IPS-18c (cell line): ENCODE measurements around the gene INO80.

Source experiments
- H3K4me3 ChIP-seq: 2 replicates; pipeline ENCODE4 v1.7.0; 2013; ENCODE audit warnings: low read depth, mild to moderate bottlenecking, low read length, moderate library complexity; ENCODE audit not compliant: insufficient read depth
- H3K9me3 ChIP-seq: one replicate; pipeline ENCODE4 v1.6.1; 2013; ENCODE audit warnings: mild to moderate bottlenecking, low read length, moderate library complexity; ENCODE audit not compliant: control insufficient read depth, insufficient read depth

INO80 gene

DNA sequence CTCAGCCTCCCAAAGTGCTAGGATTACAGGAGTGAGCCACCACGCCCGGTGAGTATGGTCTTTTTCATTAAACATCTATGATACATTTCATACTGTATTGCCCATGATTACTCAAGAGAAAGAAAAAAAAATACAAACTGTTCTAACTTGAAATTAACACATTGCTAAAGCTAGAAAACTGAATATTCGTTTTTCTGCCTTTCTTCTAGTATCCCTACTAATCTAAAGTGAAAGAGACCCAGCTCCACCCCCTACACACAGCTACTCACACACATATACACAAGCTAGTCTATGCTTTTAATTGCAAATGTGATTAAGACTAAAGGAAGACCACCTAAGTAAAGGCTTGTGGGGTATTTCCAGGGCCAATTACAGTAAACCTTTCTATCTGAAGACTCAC, 43.1 kb downstream of the INO80 start:
- Histone ChIP-seq H3K4me3 (no peak overlapping the region), H3K9me3 (peaks cover 2% of the 10 kb centered on the region)

GRCh38 chr15:41072013-41072412, 44.1 kb downstream of the INO80 start:
- Histone ChIP-seq H3K9me3 (peaks cover 2% of the 10 kb centered on the region), H3K4me3 (no peak overlapping the region)

GRCh38 chr15:41066516-41066915, 49.6 kb downstream of the INO80 start:
- H3K9me3 ChIP-seq = peaks cover 5% of the 10 kb centered on the region
- no peak overlapping the region for H3K4me3 ChIP-seq

- H3K9me3 ChIP-seq = peaks cover 5% of the 10 kb centered on the region
These were observed 54.4 kb downstream of the INO80 start for GRCh38 chr15:41061667-41062066.

DNA sequence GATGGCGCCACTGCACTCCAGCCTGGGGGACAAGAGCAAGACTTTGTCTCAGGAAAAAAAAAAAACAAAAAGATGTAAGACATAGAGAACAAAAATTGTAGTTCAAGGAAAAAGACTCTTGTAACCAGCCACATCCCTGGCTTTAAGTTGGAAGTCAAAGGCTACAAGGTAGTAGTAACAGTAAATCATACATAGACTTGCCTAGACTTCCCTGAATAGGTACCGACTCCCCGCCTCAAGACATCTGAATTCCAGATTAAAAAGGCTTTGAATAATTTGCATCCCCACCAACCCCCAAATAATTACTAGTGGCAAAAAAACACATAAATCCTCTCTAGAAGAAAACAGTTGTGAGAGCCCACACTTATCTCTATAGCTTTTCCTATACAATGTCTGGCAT, 55.6 kb downstream of the INO80 start:
- H3K4me3 ChIP-seq = no peak overlapping the region
- peaks cover 5% of the 10 kb centered on the region for H3K9me3 ChIP-seq

More at GRCh38 chr15:41061667-41062066, 54.4 kb downstream of the INO80 start:
- H3K4me3 ChIP-seq = no peak overlapping the region

- H3K9me3 ChIP-seq = no peaks in the 10 kb centered on the region
- H3K4me3 ChIP-seq = no peak overlapping the region
These were observed 59.3 kb downstream of the INO80 start for GRCh38 chr15:41056810-41057209.

GRCh38 chr15:41055706-41056105, 60.4 kb downstream of the INO80 start:
- no peak overlapping the region for H3K4me3 ChIP-seq

GRCh38 chr15:41051139-41051538, 64.9 kb downstream of the INO80 start:
- Histone ChIP-seq H3K9me3 (no peaks in the 10 kb centered on the region), H3K4me3 (no peak overlapping the region)

More at GRCh38 chr15:41055706-41056105, 60.4 kb downstream of the INO80 start:
- no peaks in the 10 kb centered on the region for H3K9me3 ChIP-seq

DNA sequence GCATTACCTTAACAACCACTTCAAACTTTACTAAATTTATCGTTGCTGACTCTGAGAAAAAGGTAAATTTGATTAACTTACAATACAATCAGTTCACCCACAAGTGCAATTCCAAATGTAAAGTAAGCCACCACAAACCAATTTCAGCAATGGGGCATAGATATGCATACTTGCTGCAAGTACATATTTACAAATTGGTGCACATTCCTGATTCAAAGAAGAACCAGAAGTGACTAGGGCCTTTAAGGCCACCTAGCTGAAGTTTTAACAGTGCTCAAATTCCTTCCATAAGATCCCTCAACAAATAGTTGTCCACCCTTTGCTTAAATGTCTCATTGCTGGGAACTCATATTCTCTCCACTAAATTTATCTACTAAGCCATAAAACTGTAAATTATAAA, 67.2 kb downstream of the INO80 start:
- H3K4me3 ChIP-seq = no peak overlapping the region
- no peaks in the 10 kb centered on the region for H3K9me3 ChIP-seq

DNA sequence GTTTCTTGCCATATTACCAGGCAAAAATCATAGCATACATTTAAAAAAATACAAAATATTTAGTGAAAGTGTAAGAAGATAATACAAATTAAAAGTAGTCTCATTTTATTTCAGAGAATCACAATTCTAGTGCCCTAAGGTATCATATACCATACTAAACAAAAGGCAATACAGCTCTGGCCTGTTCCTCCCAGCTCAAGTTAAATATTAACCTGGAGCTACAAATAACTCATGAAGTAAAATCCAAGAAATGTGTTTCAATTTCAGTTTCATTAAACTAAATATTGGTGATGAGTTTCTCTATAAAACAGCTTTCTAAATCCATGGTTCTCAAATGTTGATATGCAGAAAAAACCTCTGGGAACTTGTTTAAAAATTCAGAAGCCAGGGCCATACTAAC, 67.7 kb downstream of the INO80 start:
- Histone ChIP-seq H3K9me3 (no peaks in the 10 kb centered on the region), H3K4me3 (no peak overlapping the region)

GRCh38 chr15:41047474-41047873, 68.6 kb downstream of the INO80 start:
- Histone ChIP-seq H3K4me3 (no peak overlapping the region), H3K9me3 (no peaks in the 10 kb centered on the region)

GRCh38 chr15:41043276-41043951, 72.7 kb downstream of the INO80 start:
- no peak overlapping the region for H3K4me3 ChIP-seq
- no peaks in the 10 kb centered on the region for H3K9me3 ChIP-seq

- H3K9me3 ChIP-seq = peaks cover 2% of the 10 kb centered on the region
- no peak overlapping the region for H3K4me3 ChIP-seq
These were observed 73.2 kb downstream of the INO80 start for GRCh38 chr15:41042851-41043250.

- H3K4me3 ChIP-seq = no peak overlapping the region
- H3K9me3 ChIP-seq = peaks cover 2% of the 10 kb centered on the region
These were observed 77.0 kb downstream of the INO80 start for GRCh38 chr15:41039121-41039520.

DNA sequence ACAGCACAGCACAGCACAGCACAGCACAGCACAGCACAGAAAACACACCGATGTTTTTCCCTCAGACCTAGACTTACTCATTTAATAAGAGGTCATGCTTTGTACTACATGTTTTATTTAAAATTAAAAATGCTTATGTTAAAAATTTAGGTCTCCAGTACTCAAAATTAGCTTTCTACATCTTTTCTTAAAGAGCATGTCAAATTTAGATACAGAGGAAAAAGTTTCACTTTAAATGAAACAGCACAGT, 84.1 kb downstream of the INO80 start:
- no peak overlapping the region for H3K4me3 ChIP-seq
- H3K9me3 ChIP-seq = no peaks in the 10 kb centered on the region

DNA sequence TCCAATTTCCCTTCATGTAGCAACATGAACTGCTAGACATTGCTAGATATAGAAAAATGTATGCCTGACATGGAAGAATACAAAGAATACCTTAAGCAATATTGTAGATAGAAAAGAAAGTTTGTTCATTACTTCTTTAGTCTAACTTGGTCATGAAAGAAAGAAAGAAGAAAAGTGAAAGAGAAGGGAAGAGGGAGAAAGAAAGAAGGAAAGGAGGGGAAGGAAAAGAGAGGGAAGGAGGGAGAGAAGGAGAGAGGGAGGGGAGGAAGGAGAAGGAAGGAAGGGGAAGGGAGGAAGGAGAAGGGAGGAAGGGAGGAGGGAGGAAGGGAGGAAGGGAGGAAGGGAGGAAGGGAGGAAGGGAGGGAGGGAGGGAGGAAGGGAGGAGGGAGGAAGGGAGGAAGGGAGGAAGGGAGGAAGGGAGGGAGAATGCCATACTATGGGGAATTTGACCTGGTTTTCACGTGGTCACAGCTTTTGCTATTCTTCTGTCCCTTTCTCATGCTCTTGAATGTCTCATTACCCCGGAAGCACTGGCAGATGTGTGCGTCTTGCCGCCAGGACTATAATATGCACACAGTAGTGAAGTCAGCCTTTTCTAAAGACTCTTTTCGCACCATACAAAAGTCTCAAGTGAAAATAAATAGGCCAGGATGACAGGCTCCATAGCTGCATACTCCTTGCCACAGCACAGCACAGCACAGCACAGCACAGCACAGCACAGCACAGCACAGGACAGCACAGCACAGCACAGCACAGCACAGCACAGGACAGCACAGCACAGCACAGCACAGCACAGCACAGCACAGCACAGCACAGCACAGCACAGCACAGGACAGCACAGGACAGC, 84.6 kb downstream of the INO80 start:
- Histone ChIP-seq H3K9me3 (no peaks in the 10 kb centered on the region), H3K4me3 (no peak overlapping the region)

GRCh38 chr15:41028853-41029252, 87.2 kb downstream of the INO80 start:
- H3K9me3 ChIP-seq = no peaks in the 10 kb centered on the region
- no peak overlapping the region for H3K4me3 ChIP-seq

DNA sequence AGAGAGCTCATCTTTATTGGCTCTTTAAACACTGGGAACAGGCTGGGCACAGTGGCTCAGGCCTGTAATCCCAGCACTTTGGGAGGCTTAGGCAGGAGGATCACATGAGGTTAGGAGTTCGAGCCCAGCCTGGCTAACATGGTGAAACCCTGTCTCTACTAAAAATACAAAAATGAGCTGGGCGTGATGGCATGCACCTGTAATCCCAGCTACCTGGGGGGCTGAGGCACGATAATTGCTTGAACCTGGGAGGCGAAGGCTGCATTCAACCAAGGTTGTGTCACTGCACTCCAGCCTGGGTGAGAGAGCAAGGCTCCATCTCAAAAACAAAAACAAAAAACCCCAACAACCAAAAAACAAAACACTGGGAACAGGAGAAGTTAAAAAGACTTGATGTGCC, 90.7 kb downstream of the INO80 start:
- H3K4me3 ChIP-seq = no peak overlapping the region
- H3K9me3 ChIP-seq = no peaks in the 10 kb centered on the region

DNA sequence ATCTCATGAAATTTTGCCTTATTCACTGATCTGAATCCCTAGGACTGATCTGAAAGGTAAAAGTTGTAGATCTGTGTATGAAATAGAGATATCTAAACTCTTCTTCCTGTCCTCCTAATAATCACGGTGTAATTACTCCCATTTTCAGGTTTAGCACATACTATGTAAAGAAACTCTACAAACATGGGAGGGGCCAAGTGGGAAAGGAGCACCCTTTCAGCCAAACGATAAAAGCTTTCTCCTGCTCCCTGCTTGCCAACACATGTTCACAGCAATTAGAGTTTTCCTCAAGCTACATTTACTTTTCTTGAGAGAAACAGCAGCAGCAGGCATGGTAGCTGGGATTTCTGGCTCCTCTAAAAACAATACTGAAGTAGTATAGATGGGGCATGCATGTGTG, 91.2 kb downstream of the INO80 start:
- Histone ChIP-seq H3K9me3 (no peaks in the 10 kb centered on the region), H3K4me3 (no peak overlapping the region)
